CD4-positive, alpha-beta T cell treated with Interleukin-10 for 1 hour (primary cell): ENCODE results near the gene AGTPBP1.
"Not testable (repeated sequence)": the region's sequence is repeated elsewhere in the genome, so short reads cannot be mapped to it uniquely, and the experiment has no call there.

ENCODE experiments used
- DNase-seq: peaks from one replicate; pipeline ENCODE4 v3.0.0-alpha.2; 2020

The AGTPBP1 gene

DNA sequence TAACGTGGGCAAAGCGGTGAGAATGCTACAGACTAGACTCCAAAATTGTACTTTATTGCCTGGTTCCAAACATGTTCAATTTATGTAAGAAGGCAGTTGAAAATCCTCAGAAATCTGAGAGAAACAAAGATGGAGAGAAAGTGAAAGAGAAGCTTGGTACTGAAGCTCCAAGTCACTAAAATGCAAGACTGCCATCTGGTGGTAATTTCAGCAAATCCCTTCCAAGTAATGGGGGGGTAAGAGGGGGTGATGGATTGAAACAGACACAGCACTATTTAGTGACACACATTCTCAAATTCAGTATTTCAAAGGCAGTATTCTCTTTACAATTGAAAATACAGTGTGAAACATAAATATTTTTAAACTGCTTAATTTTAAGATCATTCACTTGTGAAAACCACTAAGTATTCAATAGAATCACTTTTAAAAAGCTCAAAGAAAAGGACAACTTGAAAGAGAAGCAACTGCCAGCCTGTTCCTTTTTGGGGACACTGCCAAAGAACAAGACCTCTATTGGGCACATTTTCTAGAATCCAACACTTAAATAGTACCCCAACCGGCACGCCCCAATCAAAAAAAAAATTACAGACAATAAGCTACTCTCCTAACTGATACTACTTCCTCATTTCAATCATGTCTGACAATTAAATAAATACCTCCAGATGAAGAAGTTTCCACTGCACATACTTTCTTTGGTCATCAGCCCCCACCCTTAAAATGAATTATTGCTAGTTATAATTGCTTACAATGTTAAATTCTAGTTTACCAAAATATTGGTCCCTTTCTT, 131.5 kb downstream of the AGTPBP1 start:
- peak; percentile 77 for DNase-seq

DNA sequence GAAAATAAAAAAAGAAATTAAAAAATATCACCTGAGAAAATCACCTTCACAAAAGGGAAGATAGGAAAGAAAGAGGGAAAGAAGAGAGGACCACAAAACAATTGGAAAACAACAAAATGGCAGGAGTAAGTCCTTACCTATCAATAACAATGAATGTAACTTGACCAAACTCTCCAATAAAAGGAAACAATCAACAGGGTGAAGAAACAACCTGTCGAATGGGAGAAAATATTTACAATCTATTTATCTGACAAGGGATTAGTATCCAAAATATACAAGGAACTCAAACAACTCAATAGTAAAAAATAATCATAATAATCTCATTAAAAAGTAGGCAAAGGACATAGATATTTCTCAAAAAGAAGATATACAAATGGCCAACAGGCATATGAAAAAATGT, 135.8 kb downstream of the AGTPBP1 start:
- no peak for DNase-seq

DNA sequence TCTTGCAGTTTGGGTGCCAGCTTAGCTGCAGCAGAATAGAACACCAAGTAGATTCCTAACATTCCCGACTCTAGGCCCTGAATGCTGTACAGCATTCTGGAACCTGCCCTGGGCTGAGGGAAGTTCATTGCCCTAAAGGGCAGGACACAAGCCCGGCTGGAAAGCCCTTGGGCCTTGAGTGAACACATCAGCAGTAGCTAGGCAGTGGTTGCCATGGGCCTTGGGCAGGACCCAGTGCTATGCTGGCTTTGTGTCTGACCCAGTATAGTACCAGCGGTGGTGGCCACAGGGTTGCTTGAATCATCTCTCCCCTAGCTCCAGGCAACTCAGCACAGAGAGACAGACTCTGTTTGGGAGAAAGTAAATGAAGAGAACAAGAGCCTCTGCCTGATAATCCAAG, 137.8 kb downstream of the AGTPBP1 start:
- no peak for DNase-seq

DNA sequence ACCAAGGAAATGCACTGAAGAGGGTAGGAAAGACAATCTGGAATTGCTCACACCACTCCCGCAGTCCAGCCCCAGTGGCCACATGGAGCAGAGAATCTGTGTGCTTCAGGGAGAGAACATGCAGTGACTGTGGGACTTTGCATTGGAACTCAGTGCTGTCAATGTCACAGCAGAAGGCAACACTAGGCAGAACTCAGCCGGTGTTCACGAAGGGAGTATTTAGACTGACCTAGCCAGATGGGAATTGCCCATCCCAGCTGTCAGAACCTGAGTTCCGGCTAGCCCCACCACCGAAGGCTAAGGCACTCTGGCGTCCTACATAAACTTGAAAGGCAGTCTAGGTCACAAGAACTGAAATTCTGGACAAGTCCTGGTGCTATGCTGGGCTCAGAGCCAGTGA, 139.0 kb downstream of the AGTPBP1 start:
- no peak for DNase-seq

DNA sequence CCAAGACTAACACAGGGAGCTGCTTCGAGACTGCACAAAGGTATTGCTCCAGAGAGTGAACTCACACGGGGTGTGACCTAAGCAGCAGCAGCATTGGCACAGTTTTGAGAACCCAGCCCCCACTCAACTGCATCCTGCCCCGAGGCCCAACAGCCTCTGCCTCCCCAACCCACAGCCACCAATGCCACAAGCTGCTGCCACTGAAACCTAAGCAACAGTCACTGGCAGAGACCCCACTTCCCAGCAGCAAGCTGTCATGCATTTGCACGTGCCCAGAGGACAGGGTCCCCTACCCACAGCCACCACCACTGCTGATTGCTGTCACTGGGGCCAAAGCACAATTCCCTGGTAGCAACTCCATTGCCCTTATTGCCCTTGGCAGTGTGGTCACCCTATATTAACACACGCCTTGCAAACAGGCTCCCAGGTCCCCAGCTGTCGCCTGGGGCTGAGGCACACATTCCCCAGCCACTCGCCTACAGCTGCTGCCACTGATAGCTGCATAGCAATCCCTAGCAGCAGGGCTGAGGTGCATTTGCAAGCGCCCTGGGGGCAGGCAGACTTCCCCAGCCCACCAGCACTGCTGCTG, 141.0 kb downstream of the AGTPBP1 start:
- peak; percentile 21 for DNase-seq

DNA sequence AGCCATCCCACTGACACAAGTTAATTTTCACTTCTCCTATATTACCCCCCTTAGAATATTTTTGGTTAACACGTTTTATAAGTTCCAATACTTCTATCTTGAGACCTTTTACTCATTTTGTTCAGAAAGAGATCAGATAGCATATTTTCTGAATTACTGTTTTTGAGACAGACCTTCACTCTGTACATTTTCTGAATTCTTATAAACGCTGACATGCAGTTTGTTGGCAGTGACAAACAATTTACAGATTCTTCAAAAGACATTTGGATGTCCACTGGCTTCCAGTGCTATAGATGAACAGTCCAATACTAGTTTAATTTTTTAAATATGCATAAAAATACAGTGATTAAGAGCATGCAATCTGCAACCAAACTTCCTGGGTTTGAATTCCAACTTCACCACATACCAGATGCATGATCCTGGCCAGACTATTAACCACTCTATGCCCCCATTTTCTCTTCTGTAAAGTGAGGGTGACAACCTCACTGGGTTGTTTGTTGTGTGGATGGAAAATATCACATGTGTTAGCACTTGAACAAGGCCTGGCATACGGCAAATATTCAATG, 142.1 kb downstream of the AGTPBP1 start:
- DNase-seq, result no peak

DNA sequence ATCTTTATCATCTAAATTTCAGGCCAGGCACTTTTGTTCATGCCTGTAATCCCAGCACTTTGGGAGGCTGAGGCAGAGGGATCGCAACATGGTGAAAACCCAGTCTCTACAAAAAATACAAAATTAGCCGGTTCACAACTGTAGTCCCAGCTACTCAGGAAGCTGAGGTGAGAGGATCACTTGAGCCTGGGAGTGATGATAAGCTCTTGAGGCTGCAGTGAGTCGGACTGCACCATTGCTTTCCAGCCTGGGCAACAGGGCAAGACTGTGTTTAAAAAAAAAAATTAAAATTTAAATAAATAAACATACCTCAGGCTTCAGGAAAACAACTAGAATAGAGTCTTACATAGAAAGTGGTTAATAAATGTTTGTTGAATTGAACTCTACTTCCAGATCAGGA, 147.4 kb downstream of the AGTPBP1 start:
- no peak for DNase-seq

DNA sequence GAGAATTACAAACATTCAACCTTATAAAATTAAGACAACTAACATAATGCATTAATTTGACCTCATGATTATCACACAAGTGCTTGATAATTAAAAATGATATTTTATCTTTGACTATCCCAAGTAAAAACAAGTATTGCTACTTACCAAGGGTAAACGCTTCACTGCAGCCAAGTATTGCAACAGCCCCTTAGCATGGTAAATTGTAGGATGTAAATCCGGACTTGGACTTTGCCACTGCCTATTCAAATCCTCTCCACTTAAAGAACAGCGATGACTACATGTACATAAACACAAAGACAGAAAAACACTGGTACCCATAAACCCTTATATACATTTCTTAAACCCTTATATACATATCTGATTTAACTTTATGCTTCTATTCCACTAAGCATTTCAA, 155.1 kb downstream of the AGTPBP1 start:
- no peak for DNase-seq

DNA sequence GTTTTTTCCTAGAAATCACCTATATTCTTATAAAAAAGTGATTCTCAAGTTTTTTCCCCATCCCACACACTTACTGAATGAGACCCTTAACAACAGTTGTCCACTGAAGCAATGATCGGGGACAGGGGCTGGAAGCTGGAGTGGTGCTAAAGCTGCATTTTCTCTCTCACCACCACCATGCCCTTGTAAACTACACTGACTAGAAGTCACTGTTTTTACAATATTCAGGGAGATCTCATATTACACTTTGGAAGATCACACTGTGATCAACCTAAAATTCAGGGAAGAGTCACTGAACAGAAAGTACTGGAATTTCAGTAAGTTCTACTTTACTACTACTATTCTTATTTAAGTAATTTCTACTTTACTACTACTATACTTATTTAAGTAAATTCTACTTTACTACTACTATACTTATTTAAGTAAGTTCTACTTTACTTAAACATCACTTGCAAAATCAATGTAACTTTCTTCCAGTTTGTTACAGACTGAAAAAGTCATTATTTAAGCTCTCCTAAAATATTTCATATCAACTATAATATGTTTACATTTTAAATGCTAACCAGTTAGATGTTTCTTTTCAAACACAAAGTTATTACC, 164.3 kb downstream of the AGTPBP1 start:
- no peak for DNase-seq

DNA sequence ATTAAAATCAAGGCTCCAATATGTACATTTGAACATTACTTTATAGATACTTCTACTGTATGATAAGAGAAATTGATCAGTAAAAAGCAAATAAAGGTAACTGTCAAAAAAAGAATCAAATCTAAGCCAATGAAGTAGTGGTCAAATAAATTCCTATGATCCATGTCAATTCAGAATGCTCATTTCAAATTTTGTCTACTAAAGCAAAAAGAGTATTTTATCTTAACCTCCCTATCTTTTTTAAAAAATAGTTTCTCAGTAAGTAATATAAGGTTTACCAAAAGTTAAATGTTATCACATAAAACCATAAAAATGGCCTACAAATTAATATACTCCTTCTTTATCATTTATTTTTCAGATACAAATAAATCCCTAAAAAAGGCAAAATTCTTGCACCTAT, 165.9 kb downstream of the AGTPBP1 start:
- DNase-seq, result no peak

DNA sequence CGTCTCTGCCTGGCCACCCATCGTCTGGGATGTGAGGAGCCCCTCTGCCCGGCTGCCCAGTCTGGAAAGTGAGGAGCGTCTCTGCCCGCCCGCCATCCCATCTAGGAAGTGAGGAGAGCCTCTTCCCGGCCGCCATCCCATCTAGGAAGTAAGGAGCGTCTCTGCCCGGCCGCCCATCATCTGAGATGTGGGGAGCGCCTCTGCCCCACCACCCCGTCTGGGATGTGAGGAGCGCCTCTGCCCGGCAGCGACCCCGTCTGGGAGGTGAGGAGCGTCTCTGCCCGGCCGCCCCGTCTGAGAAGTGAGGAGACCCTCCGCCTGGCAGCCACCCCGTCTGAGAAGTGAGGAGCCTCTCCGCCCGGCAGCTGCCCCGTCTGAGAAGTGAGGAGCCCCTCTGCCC, 168.2 kb downstream of the AGTPBP1 start:
- DNase-seq, result not testable (repeated sequence)

DNA sequence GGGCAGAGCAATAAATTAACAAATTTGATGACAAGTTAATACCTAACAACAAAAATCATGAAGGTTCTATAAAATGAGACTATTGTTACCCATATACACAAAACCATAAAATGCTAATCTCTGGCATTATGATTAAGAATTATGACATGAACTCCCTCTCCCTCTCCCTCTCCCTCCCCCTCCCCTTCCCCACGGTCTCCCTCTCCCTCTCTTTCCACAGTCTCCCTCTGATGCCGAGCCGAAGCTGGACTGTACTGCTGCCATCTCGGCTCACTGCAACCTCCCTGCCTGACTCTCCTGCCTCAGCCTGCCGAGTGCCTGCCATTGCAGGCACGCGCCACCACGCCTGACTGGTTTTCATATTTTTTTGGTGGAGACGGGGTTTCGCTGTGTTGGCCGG, 168.8 kb downstream of the AGTPBP1 start:
- not testable (repeated sequence) for DNase-seq

DNA sequence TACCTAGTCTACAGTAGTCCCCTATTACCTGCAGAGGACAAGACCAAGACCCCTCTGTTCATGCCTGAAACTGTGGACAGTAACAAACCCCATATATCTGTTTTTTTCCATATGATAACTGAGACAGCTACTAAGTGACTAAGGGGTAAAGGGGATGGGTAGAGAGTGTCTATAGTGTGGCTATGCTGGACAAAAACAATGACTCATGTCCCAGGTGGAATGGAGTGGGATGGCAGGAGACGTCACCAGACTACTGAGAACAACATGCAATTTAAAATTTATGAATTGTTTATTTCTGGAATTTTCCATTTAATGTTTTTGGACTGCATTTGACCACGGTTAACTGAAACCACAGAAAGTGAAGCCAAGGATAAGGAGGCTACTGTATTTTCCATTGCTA, 171.8 kb downstream of the AGTPBP1 start:
- DNase-seq, result no peak

DNA sequence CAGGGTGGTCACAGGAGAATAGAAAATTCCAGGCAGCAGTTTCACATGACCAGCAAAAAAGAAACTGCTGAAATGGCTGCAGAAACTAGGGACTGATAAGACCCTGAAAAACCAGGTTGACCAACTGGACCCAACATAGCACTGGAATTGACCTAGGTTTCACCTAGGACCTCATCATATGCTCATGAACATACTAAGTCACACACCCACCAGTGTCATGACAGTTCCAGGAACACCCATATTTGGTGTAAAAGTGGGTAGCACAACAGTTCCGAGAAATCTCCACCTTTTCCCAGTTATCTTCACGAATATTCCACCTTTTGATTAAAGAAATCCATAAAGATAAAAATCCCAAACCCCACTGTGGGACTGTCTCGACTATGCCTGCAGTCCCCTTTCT, 182.2 kb downstream of the AGTPBP1 start:
- no peak for DNase-seq

DNA sequence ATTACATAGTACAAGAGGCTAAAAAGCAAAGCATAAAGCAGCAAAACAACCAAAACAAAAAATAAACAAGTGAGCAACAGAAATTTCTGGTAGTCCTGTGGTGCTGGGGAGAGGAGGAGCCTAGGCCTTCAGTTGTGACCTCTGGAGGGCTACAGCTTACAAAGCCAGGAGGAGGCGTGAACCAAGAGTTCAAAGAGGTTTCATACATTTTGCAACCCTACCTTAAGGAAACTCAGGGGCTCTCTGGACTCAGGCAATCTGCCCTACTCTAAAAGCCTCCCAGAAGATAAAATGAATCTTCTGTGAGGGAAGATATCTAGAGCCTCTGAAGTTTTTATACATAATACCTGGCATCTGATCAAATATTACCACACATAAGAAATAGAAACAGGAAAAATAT, 187.4 kb downstream of the AGTPBP1 start:
- DNase-seq, result no peak

DNA sequence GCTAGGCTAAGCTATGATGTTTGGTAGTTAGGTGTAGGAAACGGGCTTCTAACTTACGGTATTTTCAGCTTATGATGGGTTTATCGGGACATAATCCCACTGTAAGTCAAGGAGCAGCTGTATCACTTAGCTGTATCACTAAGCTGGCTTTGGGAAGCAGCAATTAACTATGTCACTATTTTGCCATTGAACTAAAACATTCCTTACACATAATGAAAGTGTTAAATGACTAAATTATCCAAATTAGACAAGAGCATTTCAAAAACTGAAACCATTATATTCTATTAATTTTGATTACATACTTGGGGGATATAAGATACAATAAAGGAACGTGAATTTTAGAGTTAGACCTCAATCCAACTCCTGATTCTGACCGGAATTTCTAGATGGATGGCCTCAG, 188.3 kb downstream of the AGTPBP1 start:
- DNase-seq, result no peak

DNA sequence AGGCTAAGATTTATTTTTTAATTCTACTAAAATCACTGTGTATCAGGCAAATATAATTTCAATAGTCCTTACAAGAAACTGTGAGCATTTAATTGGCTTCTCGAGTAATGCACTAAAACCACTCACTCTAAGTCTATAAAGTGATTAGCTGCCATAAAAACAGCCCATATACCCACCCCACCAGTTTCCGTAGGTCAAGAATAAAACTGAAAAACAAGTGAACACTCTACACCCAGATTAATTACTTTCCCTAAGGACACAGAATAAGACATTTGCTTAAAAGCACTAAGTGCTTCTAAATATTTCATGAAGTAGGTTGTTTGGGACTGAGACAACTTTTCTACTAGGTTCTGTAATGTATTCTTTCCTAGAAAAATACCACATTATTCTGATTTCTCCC, 194.2 kb downstream of the AGTPBP1 start:
- no peak for DNase-seq

DNA sequence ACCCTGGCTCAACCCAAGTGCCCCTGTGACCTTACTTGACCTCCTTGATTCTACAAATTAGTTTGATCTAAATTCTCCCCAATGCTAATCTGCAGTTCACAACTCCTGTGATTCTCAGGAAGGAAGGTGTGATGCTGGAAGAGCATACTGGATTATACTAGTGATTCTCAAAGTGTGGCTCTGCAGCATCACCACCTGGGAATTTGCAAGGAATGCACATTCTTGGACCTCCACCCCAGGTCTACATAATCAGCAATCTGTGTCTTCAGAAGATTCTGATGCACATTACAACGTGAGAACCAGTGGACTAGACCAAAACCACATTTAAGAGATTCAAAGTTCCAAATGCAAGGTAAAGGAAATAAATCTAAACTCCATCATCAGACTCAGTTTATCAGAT, 198.6 kb downstream of the AGTPBP1 start:
- no peak for DNase-seq

DNA sequence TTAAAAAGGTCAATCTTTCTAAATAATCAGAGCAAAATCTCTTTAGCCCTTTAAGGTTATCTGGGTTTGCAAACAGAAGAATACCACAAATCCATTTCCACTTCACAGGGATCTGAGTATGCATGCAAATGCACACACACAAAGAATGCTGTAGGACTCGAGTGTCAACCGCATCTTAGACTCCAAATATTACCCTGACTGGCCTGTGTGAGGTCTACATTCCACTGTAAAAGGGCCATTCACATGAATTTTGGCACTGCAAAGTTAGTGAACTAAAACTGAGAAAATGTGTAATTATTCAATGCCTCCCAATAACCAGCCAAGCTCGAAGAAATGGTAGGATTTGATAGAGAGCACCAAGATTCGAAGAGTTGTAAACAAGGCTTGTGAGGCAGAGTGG, 199.9 kb downstream of the AGTPBP1 start:
- DNase-seq, result no peak

DNA sequence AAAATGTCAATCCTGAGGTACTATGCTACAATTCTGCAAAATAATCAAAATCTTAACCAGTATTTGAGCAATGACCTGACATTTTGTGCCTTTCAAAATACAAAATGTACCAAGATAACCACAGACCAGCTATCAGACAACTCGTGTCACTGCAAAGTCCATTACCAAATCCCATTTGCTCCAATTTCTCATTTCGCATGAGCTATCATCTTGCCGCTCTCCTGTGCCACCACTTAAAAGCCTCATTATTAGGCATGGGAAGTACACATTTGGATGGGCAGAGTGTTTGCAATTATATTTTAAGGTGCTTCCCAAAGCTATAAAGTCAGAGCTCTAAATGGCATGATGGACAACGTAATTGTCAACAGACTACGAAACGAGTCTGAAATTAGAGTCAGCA, 205.2 kb downstream of the AGTPBP1 start:
- DNase-seq, result no peak

DNA sequence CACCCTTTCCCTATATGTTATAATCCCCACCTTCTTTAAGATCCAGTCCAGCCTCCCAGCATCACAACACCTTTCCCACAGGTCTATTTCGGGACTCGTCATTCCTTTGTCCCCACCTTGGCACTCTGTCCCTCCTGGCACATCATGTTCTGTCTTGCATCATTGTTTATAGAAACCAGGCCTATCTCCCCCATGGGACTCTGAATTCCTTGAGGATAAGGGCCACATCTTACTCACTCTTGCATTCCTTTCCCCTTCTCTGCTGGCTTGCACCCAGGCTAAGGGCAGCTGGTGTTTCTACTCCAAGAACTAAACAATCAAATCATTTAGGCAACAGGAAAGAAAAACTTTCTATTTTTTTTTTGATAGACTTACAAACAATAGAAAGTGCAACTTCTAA, 205.7 kb downstream of the AGTPBP1 start:
- DNase-seq, result no peak

DNA sequence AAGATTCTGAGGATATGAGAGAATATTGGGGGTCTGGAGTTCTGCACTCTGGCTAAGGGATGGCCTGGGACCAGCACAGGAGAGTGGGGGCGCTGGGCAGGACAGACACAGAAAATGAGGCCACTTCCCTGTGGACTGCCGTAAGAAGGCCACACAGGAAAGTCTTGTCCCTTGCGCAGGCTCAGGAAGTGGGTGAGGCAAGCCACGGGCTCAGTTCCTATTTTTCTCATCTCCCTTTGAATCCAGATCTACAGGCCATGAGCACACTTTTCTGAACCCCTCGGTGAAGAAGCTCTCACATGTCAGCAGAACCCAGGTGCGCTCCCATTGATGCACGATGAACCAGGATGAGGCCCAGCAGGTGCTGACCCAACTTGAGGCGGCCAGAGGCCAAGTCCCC, 207.4 kb downstream of the AGTPBP1 start:
- DNase-seq, result no peak

DNA sequence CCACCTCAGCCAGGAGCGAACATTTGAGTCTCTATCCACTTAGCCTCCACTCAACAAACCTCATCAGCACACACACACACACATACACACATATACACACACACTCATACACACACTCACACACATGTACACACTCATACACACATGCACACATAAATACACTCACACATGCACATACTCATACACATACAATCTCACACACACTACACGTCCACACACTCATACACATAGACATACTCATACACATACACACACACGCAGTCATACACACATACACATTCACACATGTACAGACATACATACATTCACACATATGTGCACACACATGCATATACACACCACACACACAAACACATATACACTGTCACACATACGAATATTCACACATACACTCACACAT, 208.2 kb downstream of the AGTPBP1 start:
- DNase-seq, result no peak

DNA sequence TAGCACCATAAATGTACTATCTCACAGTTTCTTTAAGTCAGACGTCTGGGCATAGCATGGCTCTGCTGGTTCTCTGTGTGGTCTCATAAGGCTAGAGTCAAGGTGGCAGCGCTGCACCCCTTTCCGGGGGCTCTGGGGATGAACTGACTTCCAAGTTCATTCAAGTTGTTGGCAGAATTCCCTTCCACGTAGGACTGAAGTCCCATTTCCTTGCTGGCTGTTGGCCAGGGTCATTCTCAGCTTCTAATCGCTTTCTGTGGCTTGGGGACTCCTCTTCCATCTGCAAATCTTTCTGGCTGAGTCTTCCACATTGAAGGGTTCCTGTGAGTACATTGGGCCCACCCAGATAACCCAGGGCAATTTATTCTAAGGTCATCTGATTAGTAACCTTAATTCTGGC, 211.0 kb downstream of the AGTPBP1 start:
- DNase-seq, result no peak
